Measurements from ENCODE around the gene GPR78. TPM values are rescaled to one million over a fixed set of nuclear protein-coding genes. Genes with fewer than 3 reads are reported as not detected.

GPR78 gene
- total and polyA plus RNA-seq, 2 of the 8 experiments (the other 6 are each of a cell fraction or from before 2014, with no cell fraction given) = 1.0 to 3.0 TPM

- Histone ChIP-seq H2AK5ac (ENCODE audit: low read depth, low read length) (no peak overlapping the region), H3K79me2 (ENCODE audit: control insufficient read depth in 1 of 2, insufficient read depth in 2 of 2, low read length in 2 of 2) (no peaks in the 10 kb centered on the region), H3K4me1 (replicated peaks in 1 of 4; ENCODE audit: control insufficient read depth in 3 of 4, insufficient read depth in 4 of 4, low read length in 3 of 4) (peaks cover 0 to 20% (median 6%) of the 10 kb centered on the region in 4 experiments; a peak in 5 of 7 replicates), H3K23ac (ENCODE audit: insufficient read length) (no peak overlapping the region), H3K4ac (replicated peaks; ENCODE audit: insufficient read length, low read depth, low read length) (no peak overlapping the region), H4K20me1 (replicated peaks in 1 of 2; ENCODE audit: control insufficient read depth in 1 of 2, insufficient read depth in 2 of 2, low read length in 2 of 2) (no peaks in the 10 kb centered on the region), H4K5ac (ENCODE audit: insufficient read length, low read depth, low read length) (no peak overlapping the region), H2BK20ac (ENCODE audit: low read length) (0 out of 2 replicates have a peak overlapping the region, but pooled peaks have one; percentile 62), H3K14ac (ENCODE audit: insufficient read length) (no peak overlapping the region), H3K27ac (ENCODE audit: low read depth, low read length) (no peak overlapping the region), H3K9ac (replicated peaks in 1 of 4; ENCODE audit: extremely low read depth in 1 of 4, low read depth in 3 of 4, low read length in 3 of 4) (no peak overlapping the region), H3K36me3 (ENCODE audit: control insufficient read depth in 2 of 4, insufficient read depth in 4 of 4, low read length in 3 of 4) (no peaks in the 10 kb centered on the region), H3K56ac (replicated peaks; ENCODE audit: insufficient read length, low read depth, low read length) (no peak overlapping the region), H3K9me3 (ENCODE audit: insufficient read depth in 2 of 2, low read depth in 1 of 2, low read length in 1 of 2) (no peaks in the 10 kb centered on the region), H4K91ac (replicated peaks; ENCODE audit: insufficient read length, low read length) (no peak overlapping the region), H2AFZ (ENCODE audit: low read length) (no peak overlapping the region), H3K4me2 (ENCODE audit: insufficient read depth in 1 of 2, low read depth in 2 of 2, low read length in 2 of 2) (no peak overlapping the region), H4K8ac (ENCODE audit: extremely low read depth, insufficient read depth, low read length) (no peak overlapping the region), H3K79me1 (ENCODE audit: low read depth, low read length) (no peaks in the 10 kb centered on the region), H3K27me3 (replicated peaks in 1 of 4; ENCODE audit: control insufficient read depth in 3 of 4, extremely low read depth in 1 of 4, insufficient read depth in 3 of 4, low read length in 3 of 4) (no peaks in the 10 kb centered on the region; a peak in 3 of 7 replicates), H2BK12ac (ENCODE audit: low read depth, low read length) (peak overlapping the region; percentile 69; the same call in 1 of the 2 replicates), H3K23me2 (ENCODE audit: low read depth, low read length) (peaks cover 4% of the 10 kb centered on the region; the same call in 1 of the 2 replicates), H2BK5ac (ENCODE audit: low read depth, low read length) (0 out of 2 replicates have a peak overlapping the region, but pooled peaks have one; percentile 4), H3K18ac (ENCODE audit: extremely low read depth, low read length) (no peak overlapping the region), H2BK15ac (ENCODE audit: low read length) (0 out of 2 replicates have a peak overlapping the region, but pooled peaks have one; percentile 85), H2BK120ac (replicated peaks; ENCODE audit: low read depth, low read length) (no peak overlapping the region), H3K4me3 (ENCODE audit: extremely low read depth in 1 of 4, insufficient read depth in 2 of 4, low read depth in 3 of 4, low read length in 4 of 4) (no peak overlapping the region)
- 84% methylated on average over 5 of the region's 5 CpGs; no CpG with 5 or more reads in 1 of the 2 experiments for WGBS, 2 experiments (ENCODE audit: extremely low coverage in 1 of 2, insufficient coverage in 1 of 2, insufficient read length in 1 of 2, insufficient replicate concordance in 2 of 2, low coverage in 1 of 2, low lambda C conversion rate in 2 of 2, missing lambda C conversion rate in 1 of 2)
- TF ChIP-seq SIX5 (IDR thresholded peaks at IDR 0.05; ENCODE audit: low read depth, low read length) = no peak
- no peak for TF ChIP-seq SP4 (IDR thresholded peaks at IDR 0.05; ENCODE audit: low read length)
- no peak for TF ChIP-seq SRF (IDR thresholded peaks at IDR 0.05; ENCODE audit: low read depth, low read length)
- TF ChIP-seq USF2 (IDR thresholded peaks at IDR 0.05; ENCODE audit: low read length) = no peak
- TF ChIP-seq CTBP2 (IDR thresholded peaks at IDR 0.05; ENCODE audit: borderline replicate concordance, insufficient read depth, insufficient read length, low read length) = no peak
- TF ChIP-seq PHF8 (conservative IDR thresholded peaks at IDR 0.05; ENCODE audit: low read depth, low read length) = no peak
- TF ChIP-seq CEBPB (IDR thresholded peaks at IDR 0.05; ENCODE audit: low read depth, low read length) = no peak
- TF ChIP-seq JUND (IDR thresholded peaks at IDR 0.05; ENCODE audit: low read length) = no peak
- no peak for TF ChIP-seq SP2 (IDR thresholded peaks at IDR 0.05; ENCODE audit: low read length)
- no peak for TF ChIP-seq KDM1A (IDR thresholded peaks at IDR 0.05; ENCODE audit: borderline replicate concordance, low read length)
- TF ChIP-seq CBX8 (IDR thresholded peaks at IDR 0.05; ENCODE audit: borderline replicate concordance, low read depth, low read length) = no peak
- no peak for TF ChIP-seq CHD2 (IDR thresholded peaks at IDR 0.05; ENCODE audit: low read length)
- no peak for TF ChIP-seq KDM4A (IDR thresholded peaks at IDR 0.05; ENCODE audit: low read depth, low read length, severe bottlenecking)
- ChIA-PET CTCF (ENCODE audit: partially characterized antibody) (interaction anchor here (1.0 to 1.2 kb wide), 3 partner anchors 10 to 107 kb away, joined by 3 to 4 read pairs (median 3); no protein-coding TSS in a partner anchor), POLR2A (ENCODE audit: partially characterized antibody) (interaction anchor here (0.7 to 2.4 kb wide), 4 partner anchors 11 to 34 kb away, joined by 3 to 8 read pairs (median 4); partner anchors contain the start of gene CPZ)
- no peak for FAIRE-seq
- DNase-seq (ENCODE audit: low read depth in 1 of 2, low spot score in 2 of 2) = no peak
These were observed 5.3 kb upstream of the GPR78 start for GRCh38 chr4:8574796-8575370.

All from H1 (cell line).